GM18858 (cell line): ENCODE measurements around the gene TSPAN17.
A peak's percentile ranks its signal among the peaks of the same experiment; 100 is the strongest.

Experiments used
- ATAC-seq: cut with Tn5 transposase; IDR thresholded peaks from one replicate; pipeline ENCODE4 v1.9.1; 2021; ENCODE audit not compliant: unreplicated experiment

The TSPAN17 gene

DNA sequence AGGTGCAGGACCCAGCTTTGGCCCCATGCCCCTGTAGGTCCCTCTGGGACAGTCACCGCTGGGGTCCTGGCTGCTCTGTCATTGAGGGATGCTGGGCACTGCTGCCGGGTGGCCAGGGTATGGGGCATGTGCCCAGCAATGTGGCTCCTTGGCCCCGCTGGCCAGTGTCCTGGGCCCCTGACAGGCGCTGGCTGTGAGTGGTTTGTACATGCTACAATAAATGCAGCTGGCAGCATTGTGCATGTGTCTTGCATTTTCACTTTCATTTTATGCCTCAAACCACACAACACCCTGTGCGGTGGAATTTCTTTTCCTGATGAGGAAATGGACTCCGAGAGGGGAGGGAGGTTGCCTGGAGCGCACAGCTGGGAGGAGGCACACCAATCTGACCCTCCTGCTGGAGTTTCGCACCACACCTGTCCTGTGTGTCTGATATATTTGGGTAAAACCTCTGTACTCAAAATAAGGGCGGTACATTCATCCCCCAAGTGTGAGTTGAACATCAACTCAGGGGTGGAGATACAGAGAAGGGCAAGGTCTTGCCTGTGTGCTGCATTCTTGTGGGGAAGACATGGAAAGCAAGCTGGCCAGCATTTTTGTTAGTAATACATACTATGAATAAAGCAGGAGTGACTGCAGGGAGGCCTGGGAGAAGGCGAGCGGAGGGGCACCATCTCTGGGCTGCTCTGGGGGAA, 11.7 kb downstream of the TSPAN17 start:
- no peak for ATAC-seq

DNA sequence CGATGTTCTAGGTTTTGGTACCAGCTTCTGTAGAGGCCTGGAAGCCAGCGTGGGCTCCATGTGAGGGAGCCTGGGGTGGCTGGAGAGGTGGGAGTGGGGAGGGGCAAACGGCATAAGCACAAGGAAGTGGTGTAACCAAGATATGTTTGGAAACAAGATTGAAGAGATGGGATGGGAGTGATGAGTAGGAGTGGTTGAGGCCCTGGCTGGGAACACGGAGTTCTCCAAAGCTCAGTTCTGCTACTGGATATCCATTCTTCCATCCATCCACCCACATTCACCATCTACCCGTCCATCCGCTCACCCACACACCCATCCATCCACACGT, 12.2 kb downstream of the TSPAN17 start:
- no peak for ATAC-seq

DNA sequence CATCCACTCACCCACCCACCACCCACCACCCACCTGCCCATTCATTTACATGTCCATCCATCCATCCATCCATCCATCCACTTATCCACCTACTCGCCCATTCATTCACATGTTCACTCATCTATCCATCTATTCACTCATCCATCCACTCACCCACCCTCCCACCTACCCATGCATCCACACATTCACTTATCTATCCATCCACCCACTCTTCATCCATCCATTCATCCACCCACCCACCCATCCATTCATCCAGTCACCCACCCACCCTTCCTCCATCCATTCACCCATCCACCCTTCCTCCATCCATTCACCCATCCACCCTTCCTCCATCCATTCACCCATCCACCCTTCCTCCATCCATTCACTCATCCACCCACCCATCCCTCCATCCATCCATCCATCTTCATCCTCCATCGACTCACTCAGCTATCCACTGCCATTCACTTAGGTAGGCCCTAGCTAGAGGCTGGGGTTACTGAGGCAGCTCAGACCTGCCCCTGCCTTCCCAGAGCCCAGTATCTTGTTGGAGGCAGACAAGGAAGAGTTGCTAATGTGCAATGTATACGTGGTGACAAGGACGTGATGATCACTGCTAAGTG, 12.7 kb downstream of the TSPAN17 start:
- no peak for ATAC-seq

- no peak for ATAC-seq
Observed at GRCh38 chr5:176660530-176660859, 13.2 kb downstream of the TSPAN17 start.

- ATAC-seq, result no peak
Observed at GRCh38 chr5:176660860-176661641, 13.8 kb downstream of the TSPAN17 start.

DNA sequence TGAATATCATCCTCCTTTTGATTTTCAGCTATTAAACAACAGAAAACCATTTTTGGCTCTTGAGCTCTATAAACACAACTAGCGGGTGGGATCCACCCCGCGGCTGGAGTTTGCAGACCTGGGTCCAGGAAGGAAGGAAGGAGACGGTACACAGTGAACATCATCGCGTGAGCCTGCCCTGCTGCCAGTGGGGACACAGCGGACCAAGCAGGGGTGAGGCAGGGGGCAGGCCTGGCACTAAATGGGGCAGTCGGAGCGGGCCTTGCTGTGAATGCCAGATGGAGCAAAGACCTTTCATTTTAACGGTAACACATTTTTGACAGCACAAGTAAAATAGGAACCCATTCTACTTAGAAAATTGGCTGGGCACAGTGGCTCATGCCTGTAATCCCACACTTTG, 14.4 kb downstream of the TSPAN17 start:
- ATAC-seq, result no peak

- no peak for ATAC-seq
Observed at GRCh38 chr5:176662371-176663333, 15.4 kb downstream of the TSPAN17 start.

- no peak for ATAC-seq
Observed at GRCh38 chr5:176663566-176663965, 16.3 kb downstream of the TSPAN17 start.

DNA sequence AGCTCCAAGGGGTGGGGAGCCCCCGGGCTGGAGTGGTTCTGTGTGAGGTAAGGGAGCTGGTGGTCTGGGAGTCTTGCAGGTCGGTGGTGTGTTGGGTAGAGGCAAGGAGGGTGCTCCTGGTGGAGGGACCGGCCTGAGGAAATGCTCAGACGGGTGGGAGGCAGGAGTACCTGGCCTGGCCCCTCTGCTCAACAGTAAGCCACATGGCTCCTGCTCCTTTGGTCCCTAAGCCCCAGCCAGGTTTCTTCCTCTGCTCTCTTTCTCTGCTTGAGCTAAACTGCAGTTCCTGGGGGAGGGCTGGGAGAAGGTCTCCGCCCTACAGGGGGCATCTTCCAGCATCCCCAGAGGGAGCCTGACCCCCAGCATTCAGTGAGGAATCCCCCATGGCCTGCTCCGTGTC, 17.2 kb downstream of the TSPAN17 start:
- no peak for ATAC-seq

GRCh38 chr5:176664886-176665285, 17.6 kb downstream of the TSPAN17 start:
- ATAC-seq, result no peak

DNA sequence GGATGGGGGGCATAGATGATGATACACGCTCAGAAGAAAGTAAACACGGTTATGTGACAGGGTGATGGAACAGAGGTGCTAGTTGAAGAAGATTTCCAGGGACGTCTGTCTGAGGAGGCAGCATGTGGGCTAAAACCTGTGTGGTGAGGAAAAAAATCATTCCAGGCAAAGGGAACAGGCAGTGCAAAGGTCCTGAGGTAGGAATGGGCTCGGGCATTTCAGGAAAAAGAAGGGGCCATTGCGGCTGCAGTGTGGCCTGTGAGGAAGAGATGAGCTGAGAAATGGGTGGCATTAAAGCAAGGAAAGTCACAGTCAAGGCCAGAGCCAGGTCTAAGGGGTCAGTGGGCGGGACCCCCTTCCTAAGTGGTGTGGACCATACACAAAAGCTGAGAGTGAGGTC, 18.2 kb downstream of the TSPAN17 start:
- ATAC-seq, result no peak

GRCh38 chr5:176667637-176668036, 20.4 kb downstream of the TSPAN17 start:
- no peak for ATAC-seq

DNA sequence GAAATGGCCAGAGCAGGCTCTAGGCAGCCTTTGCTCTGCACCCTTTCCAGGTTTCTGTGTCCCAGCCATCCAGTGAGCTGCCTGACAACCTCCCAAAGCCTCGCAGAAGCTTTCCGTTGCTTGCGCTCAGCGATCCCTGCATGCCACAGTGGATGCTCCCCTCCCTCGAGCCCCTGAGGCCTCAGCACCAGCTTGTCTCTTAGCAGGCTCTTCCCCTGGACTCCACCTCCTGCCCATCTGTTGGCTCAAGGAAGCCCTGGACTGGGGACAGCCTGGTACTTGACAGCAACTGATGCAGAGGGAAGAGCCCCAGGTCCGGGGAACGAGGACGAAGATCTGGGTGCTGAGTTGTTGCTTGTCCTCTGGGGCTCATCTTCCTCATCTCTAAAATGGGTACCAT, 23.2 kb downstream of the TSPAN17 start:
- no peak for ATAC-seq

- no peak for ATAC-seq
Observed at GRCh38 chr5:176671399-176671798, 24.1 kb downstream of the TSPAN17 start.

DNA sequence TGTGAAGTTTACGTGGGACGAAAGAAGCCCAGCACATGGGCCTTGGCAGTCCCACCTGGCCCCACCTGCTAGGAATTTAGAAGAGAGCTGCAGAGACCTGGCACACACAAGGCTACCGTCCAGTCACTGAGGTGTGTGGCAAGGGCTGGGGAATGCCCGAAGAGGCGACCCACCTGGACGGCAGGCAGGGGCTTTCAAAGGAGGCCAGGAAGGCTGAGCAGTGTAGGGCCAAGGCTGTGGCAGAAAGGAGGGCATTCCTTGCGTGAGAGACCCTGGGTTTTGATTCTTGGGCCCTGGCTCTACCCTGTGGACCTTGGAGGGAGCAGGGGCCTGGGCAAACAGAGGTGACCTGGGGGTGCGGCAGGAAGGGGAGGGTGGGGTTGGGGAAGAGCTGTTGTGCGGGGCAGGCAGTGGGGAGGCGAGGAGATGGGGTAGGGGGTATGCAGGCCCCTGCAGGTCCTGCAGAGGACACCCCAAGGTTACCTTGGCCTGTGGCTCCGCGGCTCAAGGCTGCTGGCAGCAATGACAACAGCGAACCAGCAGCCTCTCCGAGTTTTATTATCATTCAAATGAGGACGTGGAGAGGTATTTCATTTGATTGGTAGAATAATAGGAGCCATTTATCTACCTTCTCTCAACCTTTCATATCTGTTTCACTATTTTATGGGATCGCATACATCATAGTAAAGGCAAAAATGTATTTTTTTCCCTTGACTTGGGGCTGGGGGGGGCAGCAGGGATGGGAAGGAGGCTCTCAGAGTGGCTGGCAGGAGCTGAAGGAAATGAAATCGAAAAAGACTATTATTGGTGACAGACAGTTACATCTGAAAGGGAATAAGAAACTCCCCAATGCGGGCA, 24.8 kb downstream of the TSPAN17 start:
- ATAC-seq, result no peak

DNA sequence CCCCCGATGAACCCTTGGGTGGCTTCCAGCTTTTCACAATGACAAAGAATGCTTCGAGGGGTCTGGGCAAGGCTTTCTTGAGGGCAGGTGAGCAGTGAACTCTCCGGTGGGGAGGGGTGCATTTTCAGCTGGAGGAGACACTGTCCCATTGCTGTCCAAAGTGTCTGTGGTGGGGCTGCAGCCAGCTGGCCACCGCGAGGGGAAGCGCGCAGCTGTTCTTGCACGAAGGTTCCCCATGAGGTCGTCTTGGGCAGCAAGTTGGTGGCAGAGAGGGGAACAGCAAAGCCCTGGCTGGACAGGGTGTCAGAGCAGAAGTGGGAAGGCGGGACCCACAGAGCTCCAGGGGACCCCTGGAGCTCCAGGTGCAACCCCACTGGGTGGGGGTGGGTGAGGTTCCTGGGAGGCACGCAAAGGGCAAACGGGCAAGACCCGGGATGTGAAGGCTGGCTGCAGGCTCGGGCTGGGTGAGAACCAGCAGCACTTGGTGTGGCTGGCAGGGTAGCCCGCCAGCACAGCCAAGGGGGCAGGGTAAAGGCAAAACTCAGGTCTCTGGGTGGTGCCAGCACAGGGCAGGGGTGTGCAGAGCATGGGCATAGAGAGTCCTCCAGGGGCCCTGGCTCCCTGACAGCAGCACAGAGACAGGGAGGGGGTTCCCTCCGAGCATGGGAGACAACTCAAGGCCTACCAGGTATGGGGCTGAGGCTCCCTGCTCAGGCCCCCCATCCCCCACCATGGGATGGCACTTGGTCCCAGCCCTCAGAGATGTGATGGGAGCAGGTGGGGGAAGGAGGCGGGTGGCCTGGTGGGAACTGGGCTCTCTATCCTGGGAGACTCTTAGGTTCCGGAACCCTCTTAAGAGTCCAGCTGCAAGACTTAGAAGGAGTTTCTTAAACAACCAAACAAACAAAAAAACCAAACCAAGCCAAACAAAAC, 26.6 kb downstream of the TSPAN17 start:
- ATAC-seq, result no peak

GRCh38 chr5:176674799-176675198, 27.5 kb downstream of the TSPAN17 start:
- no peak for ATAC-seq

GRCh38 chr5:176675676-176676360, 28.5 kb downstream of the TSPAN17 start:
- ATAC-seq, result no peak

DNA sequence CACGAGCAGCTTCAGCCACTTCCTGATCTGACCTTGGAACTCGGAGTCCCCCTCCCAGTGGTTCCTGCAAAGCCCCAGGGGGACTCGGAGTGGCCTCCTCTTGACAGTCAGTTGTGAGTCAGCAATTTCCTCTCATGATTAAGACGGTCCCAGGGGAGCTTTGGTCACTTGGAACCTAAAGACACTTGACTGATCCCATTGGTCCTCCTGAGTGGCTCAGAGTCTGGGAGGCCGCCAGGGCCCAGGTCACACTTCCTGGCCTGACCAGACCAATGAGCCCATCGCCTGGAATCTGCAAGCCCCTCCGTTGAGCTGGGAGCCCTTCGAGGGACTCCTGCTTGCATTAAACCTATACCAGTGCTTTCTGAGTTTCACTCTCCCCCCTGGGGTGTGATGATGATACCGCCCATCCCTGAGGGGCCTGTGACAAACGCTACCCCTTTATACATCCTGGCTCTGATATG, 29.1 kb downstream of the TSPAN17 start:
- peak; percentile 55 for ATAC-seq
